HCT116 (cell line): ENCODE data around the gene GSTA3. TPM values are rescaled to one million over a fixed set of nuclear protein-coding genes. Genes with fewer than 3 reads are reported as not detected.

Experiments
- ATAC-seq: fragments of 200-7000 bp; cut with Tn5 transposase; 2 replicates; pipeline ENCODE4 v1.9.1; 2020; ENCODE audit warnings: mild to moderate bottlenecking, moderate library complexity
- BruUV-seq: library from RNA; stranded (reverse); fragments of 400-500 nt; replicated peaks from 2 replicates; lab custom pipeline; 2021; lab: Mats Ljungman, UMichigan
- CTCF ChIA-PET: fragments of 300-600 bp; sonication (Branson Sonifier 250); formaldehyde crosslinking; loops from one replicate; lab custom pipeline; 2021; ENCODE audit warnings: antibody characterized with exemption; lab: Charles Lee
- POLR2A ChIA-PET: fragments of 300-600, 350-600 bp; sonication (Branson Sonifier 250); formaldehyde crosslinking; loops from one replicate; lab custom pipeline; 2021; ENCODE audit warnings: antibody characterized with exemption; lab: Charles Lee
- RAD21 ChIA-PET, 2 experiments: fragments of 300-600 bp; sonication (Branson Sonifier 250); formaldehyde crosslinking; loops; one replicate each; lab custom pipeline; 2023; ENCODE audit warnings: low total read pairs in 2 of 2; ENCODE audit not compliant: uncharacterized antibody in 2 of 2, unreplicated experiment in 2 of 2, low non-redundant PET in 1 of 2; lab: Charles Lee
- DNase-seq: peaks from one replicate; pipeline ENCODE4 v3.0.0-alpha.2; 2010; ENCODE audit warnings: low read depth, low spot score
- H2AFZ ChIP-seq: fragments of 200-600 bp; shearing (Covaris generic), sonication (generic); 2 replicates; pipeline ENCODE4 v1.6.1; 2017; ENCODE audit warnings: low read depth, mixed run types, mixed read lengths, antibody characterized with exemption, low read length; ENCODE audit not compliant: poor library complexity, severe bottlenecking
- H3K27ac ChIP-seq: 2 replicates; pipeline ENCODE4 v1.5.1; 2012; ENCODE audit warnings: low read depth, low read length
- H3K27me3 ChIP-seq: fragments of 200-600 bp; sonication (generic); 2 replicates; pipeline ENCODE4 v1.6.1; 2016; ENCODE audit warnings: mixed run types, low read length, mixed read lengths; ENCODE audit not compliant: insufficient read depth
- H3K36me3 ChIP-seq, 2 experiments: fragments of 200-500 bp in 1 of 2; fragments of 200-600 bp in 1 of 2; sonication (Bioruptor generic) in 1 of 2; sonication (generic) in 1 of 2; 2 replicates each; pipeline versions ENCODE4 v1.5.1 to v1.6.1; 2014 to 2016; ENCODE audit warnings: low read length in 2 of 2, inconsistent platforms in 1 of 2, mixed read lengths in 1 of 2, mixed run types in 1 of 2; ENCODE audit not compliant: insufficient read depth in 2 of 2, control insufficient read depth in 1 of 2
- H3K4me1 ChIP-seq, 2 experiments: fragments of 200-600 bp in 1 of 2; sonication (generic) in 1 of 2; 2 replicates each; pipeline versions ENCODE4 v1.5.1 to v1.6.1; 2012 to 2017; ENCODE audit warnings: low read length in 2 of 2, inconsistent platforms in 1 of 2, mild to moderate bottlenecking in 1 of 2, mixed read lengths in 1 of 2, mixed run types in 1 of 2, moderate library complexity in 1 of 2; ENCODE audit not compliant: insufficient read depth in 2 of 2, control insufficient read depth in 1 of 2
- H3K4me2 ChIP-seq: fragments of 200-600 bp; sonication (generic); 2 replicates; pipeline ENCODE4 v1.6.1; 2017; ENCODE audit warnings: mixed run types, low read length, mixed read lengths
- H3K4me3 ChIP-seq, 2 experiments: fragments of 200-600 bp in 1 of 2; sonication (generic) in 1 of 2; replicated peaks in 1 of 2; 2 replicates each; pipeline ENCODE4 v1.5.1; 2011 to 2016; ENCODE audit warnings: low read length in 2 of 2, control low read depth in 1 of 2, low read depth in 1 of 2, mild to moderate bottlenecking in 1 of 2, mixed read lengths in 1 of 2, mixed run types in 1 of 2
- H3K79me2 ChIP-seq: fragments of 200-600 bp; sonication (generic); 2 replicates; pipeline ENCODE4 v1.6.1; 2017; ENCODE audit warnings: mild to moderate bottlenecking, mixed run types, low read length, moderate library complexity, mixed read lengths; ENCODE audit not compliant: insufficient read depth
- H3K9ac ChIP-seq: fragments of 200-600 bp; sonication (generic); 2 replicates; pipeline ENCODE4 v1.6.1; 2016; ENCODE audit warnings: low read length, mixed read lengths
- H3K9me2 ChIP-seq: fragments of 200-600 bp; sonication (generic), shearing (Covaris generic); 2 replicates; pipeline ENCODE4 v1.6.1; 2017; ENCODE audit warnings: mixed run types, mild to moderate bottlenecking, moderate library complexity; ENCODE audit not compliant: insufficient read depth
- H3K9me3 ChIP-seq, 2 experiments: fragments of 200-500 bp in 1 of 2; fragments of 200-600 bp in 1 of 2; sonication (Bioruptor generic) in 1 of 2; sonication (generic) in 1 of 2; 2 replicates each; pipeline ENCODE4 v1.6.1; 2014 to 2017; ENCODE audit warnings: low read length in 2 of 2, mixed read lengths in 2 of 2, inconsistent platforms in 1 of 2, low read depth in 1 of 2, mild to moderate bottlenecking in 1 of 2, mixed run types in 1 of 2, moderate library complexity in 1 of 2; ENCODE audit not compliant: control insufficient read depth in 1 of 2, insufficient read depth in 1 of 2
- H4K20me1 ChIP-seq: fragments of 200-600 bp; sonication (generic), shearing (Covaris generic); 2 replicates; pipeline ENCODE4 v1.6.1; 2017; ENCODE audit warnings: mixed run types, mild to moderate bottlenecking, moderate library complexity; ENCODE audit not compliant: insufficient read depth
- CBX3 ChIP-seq: IDR thresholded peaks from 2 replicates; pipeline ENCODE4 v1.6.1; 2012; ENCODE audit warnings: low read depth
- CEBPB ChIP-seq: IDR thresholded peaks from 2 replicates; pipeline ENCODE4 v1.6.1; 2012; ENCODE audit warnings: low read depth
- EGR1 ChIP-seq: IDR thresholded peaks from 2 replicates; pipeline ENCODE4 v1.6.1; 2012; ENCODE audit warnings: low read depth
- ELF1 ChIP-seq: IDR thresholded peaks from 2 replicates; pipeline ENCODE4 v1.6.1; 2012; ENCODE audit warnings: low read depth, borderline replicate concordance
- EZH2 ChIP-seq: fragments of 200-600 bp; sonication (generic); IDR thresholded peaks from 2 replicates; pipeline ENCODE4 v1.6.1; 2017; ENCODE audit warnings: antibody characterized with exemption, mixed run types
- EZH2phosphoT487 ChIP-seq: fragments of 200-600 bp; IDR thresholded peaks from 2 replicates; pipeline ENCODE4 v1.6.1; 2018; ENCODE audit warnings: antibody characterized with exemption, borderline replicate concordance
- FOSL1 ChIP-seq: IDR thresholded peaks from 2 replicates; pipeline ENCODE4 v1.6.1; 2012; ENCODE audit warnings: low read depth
- JUND ChIP-seq: IDR thresholded peaks from 2 replicates; pipeline ENCODE4 v1.6.1; 2012
- POLR2A ChIP-seq: IDR thresholded peaks from 2 replicates; pipeline ENCODE4 v1.7.0; 2011; ENCODE audit warnings: borderline replicate concordance; ENCODE audit not compliant: insufficient read depth, insufficient read length; ENCODE audit errors: extremely low read depth
- RAD21 ChIP-seq: IDR thresholded peaks from 2 replicates; pipeline ENCODE4 v1.6.1; 2012; ENCODE audit warnings: low read depth, mild to moderate bottlenecking
- SP1 ChIP-seq: IDR thresholded peaks from 2 replicates; pipeline ENCODE4 v1.6.1; 2012; ENCODE audit warnings: low read depth
- TCF7L2 ChIP-seq: IDR thresholded peaks from 2 replicates; pipeline ENCODE4 v1.7.0; 2011; ENCODE audit warnings: borderline replicate concordance, inconsistent platforms; ENCODE audit not compliant: insufficient read depth, insufficient read length; ENCODE audit errors: extremely low read depth
- YY1 ChIP-seq: IDR thresholded peaks from 2 replicates; pipeline ENCODE4 v1.6.1; 2011; ENCODE audit warnings: low read length, low read depth, moderate library complexity, mild to moderate bottlenecking; ENCODE audit not compliant: insufficient replicate concordance; ENCODE audit errors: extremely low read depth
- ZFX ChIP-seq: fragments of 450-650 bp; IDR thresholded peaks from 2 replicates; pipeline ENCODE4 v1.6.1; 2017
- ZNF274 ChIP-seq: fragments of 200-500 bp; sonication (Bioruptor generic); IDR thresholded peaks from 2 replicates; pipeline ENCODE4 v1.6.1; 2014; ENCODE audit warnings: mild to moderate bottlenecking, low read depth, low read length, inconsistent platforms
- intact Hi-C: fragments of 100-400 bp; cut with micrococcal nuclease; formaldehyde crosslinking; loops from 2 replicates; pipeline ENCODE4 v1.10.0; 2022
- total RNA-seq: library from RNA; stranded (reverse); gene quantifications from one replicate; pipeline ENCODE4 v1.2.1, GENCODE V29; 2021; ENCODE audit not compliant: unreplicated experiment
- TF ChIP-seq, protein P1 (sequence below): IDR thresholded peaks from 2 replicates; pipeline ENCODE4 v1.6.1; 2012; ENCODE audit warnings: low read depth
- TF ChIP-seq, protein P2 (sequence below), 3 experiments: fragments of 200-600 bp in 1 of 3; sonication (generic) in 1 of 3; IDR thresholded peaks in 2 of 3; conservative IDR thresholded peaks in 1 of 3; 2 replicates each; pipeline ENCODE4 v1.5.1; 2012 to 2017; ENCODE audit warnings: low read depth in 2 of 3, low read length in 2 of 3, antibody characterized with exemption in 1 of 3, borderline replicate concordance in 1 of 3, control low read depth in 1 of 3, mild to moderate bottlenecking in 1 of 3, mixed read lengths in 1 of 3, mixed run types in 1 of 3, moderate library complexity in 1 of 3; ENCODE audit not compliant: insufficient read depth in 1 of 3
- TF ChIP-seq, protein P3 (sequence below): IDR thresholded peaks from 2 replicates; pipeline ENCODE4 v1.6.1; 2012
- TF ChIP-seq, protein P4 (sequence below): IDR thresholded peaks from 2 replicates; pipeline ENCODE4 v1.6.1; 2011; ENCODE audit warnings: mild to moderate bottlenecking, low read length, moderate library complexity; ENCODE audit not compliant: insufficient replicate concordance; ENCODE audit errors: extremely low read depth
- TF ChIP-seq, protein P5 (sequence below): IDR thresholded peaks from 2 replicates; pipeline ENCODE4 v1.6.1; 2012

Gene GSTA3
- total RNA-seq, 1 experiment from 2014 or later: not detected

DNA sequence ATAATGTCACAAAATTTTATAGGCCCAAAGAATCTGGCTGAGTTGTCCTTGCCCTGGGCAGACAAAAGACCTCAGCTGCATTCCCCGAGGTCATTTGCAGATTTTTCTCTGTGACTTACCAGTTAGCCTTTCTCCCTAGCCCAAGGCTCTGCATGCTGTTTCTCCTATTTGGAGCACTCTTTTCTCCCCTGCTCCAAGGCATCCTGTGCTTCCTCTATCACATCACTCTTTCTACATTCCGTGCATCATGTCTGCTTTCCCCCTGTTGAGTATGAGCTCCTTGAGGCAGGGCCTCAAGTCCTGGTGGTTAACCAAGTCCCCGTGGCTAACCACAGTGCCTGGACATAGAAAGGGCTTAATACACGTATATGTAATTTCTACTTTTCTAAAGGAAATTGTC, 593 bp upstream of the GSTA3 start:
- no peak overlapping the region for H3K27ac ChIP-seq
- ChIA-PET CTCF (no interaction called here), RAD21 (no interaction called here), POLR2A (no interaction called here)
- H3K9ac ChIP-seq: no peak overlapping the region
- H3K36me3 ChIP-seq: no peaks in the 10 kb centered on the region
- BruUV-seq: no TSS peak
- H3K4me2 ChIP-seq: no peak overlapping the region
- H3K4me1 ChIP-seq: no peaks in the 10 kb centered on the region
- no peaks in the 10 kb centered on the region for H4K20me1 ChIP-seq
- H3K9me3 ChIP-seq: no peaks in the 10 kb centered on the region
- DNase-seq (no peak), ATAC-seq (no peak)
- no peak overlapping the region for H3K4me3 ChIP-seq
- no peaks in the 10 kb centered on the region for H3K9me2 ChIP-seq
- TF ChIP-seq JUND (no peak), POLR2A (no peak), ZNF274 (no peak), ZFX (no peak), CBX3 (no peak), EGR1 (no peak), EZH2phosphoT487 (no peak), RAD21 (no peak), ELF1 (no peak), CEBPB (no peak), FOSL1 (no peak), EZH2 (no peak), YY1 (no peak), TCF7L2 (no peak), SP1 (no peak)
- TF ChIP-seq, protein P1, sequence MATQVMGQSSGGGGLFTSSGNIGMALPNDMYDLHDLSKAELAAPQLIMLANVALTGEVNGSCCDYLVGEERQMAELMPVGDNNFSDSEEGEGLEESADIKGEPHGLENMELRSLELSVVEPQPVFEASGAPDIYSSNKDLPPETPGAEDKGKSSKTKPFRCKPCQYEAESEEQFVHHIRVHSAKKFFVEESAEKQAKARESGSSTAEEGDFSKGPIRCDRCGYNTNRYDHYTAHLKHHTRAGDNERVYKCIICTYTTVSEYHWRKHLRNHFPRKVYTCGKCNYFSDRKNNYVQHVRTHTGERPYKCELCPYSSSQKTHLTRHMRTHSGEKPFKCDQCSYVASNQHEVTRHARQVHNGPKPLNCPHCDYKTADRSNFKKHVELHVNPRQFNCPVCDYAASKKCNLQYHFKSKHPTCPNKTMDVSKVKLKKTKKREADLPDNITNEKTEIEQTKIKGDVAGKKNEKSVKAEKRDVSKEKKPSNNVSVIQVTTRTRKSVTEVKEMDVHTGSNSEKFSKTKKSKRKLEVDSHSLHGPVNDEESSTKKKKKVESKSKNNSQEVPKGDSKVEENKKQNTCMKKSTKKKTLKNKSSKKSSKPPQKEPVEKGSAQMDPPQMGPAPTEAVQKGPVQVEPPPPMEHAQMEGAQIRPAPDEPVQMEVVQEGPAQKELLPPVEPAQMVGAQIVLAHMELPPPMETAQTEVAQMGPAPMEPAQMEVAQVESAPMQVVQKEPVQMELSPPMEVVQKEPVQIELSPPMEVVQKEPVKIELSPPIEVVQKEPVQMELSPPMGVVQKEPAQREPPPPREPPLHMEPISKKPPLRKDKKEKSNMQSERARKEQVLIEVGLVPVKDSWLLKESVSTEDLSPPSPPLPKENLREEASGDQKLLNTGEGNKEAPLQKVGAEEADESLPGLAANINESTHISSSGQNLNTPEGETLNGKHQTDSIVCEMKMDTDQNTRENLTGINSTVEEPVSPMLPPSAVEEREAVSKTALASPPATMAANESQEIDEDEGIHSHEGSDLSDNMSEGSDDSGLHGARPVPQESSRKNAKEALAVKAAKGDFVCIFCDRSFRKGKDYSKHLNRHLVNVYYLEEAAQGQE: no peak
- TF ChIP-seq, protein P2, sequence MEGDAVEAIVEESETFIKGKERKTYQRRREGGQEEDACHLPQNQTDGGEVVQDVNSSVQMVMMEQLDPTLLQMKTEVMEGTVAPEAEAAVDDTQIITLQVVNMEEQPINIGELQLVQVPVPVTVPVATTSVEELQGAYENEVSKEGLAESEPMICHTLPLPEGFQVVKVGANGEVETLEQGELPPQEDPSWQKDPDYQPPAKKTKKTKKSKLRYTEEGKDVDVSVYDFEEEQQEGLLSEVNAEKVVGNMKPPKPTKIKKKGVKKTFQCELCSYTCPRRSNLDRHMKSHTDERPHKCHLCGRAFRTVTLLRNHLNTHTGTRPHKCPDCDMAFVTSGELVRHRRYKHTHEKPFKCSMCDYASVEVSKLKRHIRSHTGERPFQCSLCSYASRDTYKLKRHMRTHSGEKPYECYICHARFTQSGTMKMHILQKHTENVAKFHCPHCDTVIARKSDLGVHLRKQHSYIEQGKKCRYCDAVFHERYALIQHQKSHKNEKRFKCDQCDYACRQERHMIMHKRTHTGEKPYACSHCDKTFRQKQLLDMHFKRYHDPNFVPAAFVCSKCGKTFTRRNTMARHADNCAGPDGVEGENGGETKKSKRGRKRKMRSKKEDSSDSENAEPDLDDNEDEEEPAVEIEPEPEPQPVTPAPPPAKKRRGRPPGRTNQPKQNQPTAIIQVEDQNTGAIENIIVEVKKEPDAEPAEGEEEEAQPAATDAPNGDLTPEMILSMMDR (IDR thresholded peaks at IDR 0.05 in 2 of 3, conservative IDR thresholded peaks at IDR 0.05 in 1 of 3; ENCODE audit: borderline replicate concordance in 1 of 3, insufficient read depth in 1 of 3, low read depth in 2 of 3, low read length in 2 of 3): no peak
- TF ChIP-seq, protein P3, sequence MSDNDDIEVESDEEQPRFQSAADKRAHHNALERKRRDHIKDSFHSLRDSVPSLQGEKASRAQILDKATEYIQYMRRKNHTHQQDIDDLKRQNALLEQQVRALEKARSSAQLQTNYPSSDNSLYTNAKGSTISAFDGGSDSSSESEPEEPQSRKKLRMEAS: no peak
- TF ChIP-seq, protein P4, sequence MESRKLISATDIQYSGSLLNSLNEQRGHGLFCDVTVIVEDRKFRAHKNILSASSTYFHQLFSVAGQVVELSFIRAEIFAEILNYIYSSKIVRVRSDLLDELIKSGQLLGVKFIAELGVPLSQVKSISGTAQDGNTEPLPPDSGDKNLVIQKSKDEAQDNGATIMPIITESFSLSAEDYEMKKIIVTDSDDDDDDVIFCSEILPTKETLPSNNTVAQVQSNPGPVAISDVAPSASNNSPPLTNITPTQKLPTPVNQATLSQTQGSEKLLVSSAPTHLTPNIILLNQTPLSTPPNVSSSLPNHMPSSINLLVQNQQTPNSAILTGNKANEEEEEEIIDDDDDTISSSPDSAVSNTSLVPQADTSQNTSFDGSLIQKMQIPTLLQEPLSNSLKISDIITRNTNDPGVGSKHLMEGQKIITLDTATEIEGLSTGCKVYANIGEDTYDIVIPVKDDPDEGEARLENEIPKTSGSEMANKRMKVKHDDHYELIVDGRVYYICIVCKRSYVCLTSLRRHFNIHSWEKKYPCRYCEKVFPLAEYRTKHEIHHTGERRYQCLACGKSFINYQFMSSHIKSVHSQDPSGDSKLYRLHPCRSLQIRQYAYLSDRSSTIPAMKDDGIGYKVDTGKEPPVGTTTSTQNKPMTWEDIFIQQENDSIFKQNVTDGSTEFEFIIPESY: no peak
- TF ChIP-seq, protein P5, sequence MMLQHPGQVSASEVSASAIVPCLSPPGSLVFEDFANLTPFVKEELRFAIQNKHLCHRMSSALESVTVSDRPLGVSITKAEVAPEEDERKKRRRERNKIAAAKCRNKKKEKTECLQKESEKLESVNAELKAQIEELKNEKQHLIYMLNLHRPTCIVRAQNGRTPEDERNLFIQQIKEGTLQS: no peak
- H3K27me3 ChIP-seq: no peaks in the 10 kb centered on the region
- H3K79me2 ChIP-seq: no peaks in the 10 kb centered on the region
- H2AFZ ChIP-seq: no peak overlapping the region
- intact Hi-C loops: no loop called here
